Thyroid gland (tissue), 4 donors: Measurements from ENCODE around the gene PRDM11.

ENCODE experiments used
- POLR2A ChIP-seq, 2 donors: fragments of 450-650 bp; IDR thresholded peaks; one replicate each; pipeline ENCODE4 v1.6.1; 2017; ENCODE audit warnings: antibody characterized with exemption in 2 of 2, mild to moderate bottlenecking in 2 of 2, moderate library complexity in 1 of 2
- TF ChIP-seq, protein P1 (sequence below), 6 experiments: fragments of 200-600 bp in 3 of 6; fragments of 450-650 bp in 3 of 6; sonication (generic) in 3 of 6; IDR thresholded peaks; one replicate each; pipeline ENCODE4 v1.5.1; 2016 to 2019; ENCODE audit warnings: antibody characterized with exemption in 6 of 6, mild to moderate bottlenecking in 2 of 6, inconsistent platforms in 1 of 6, moderate library complexity in 1 of 6

DNA sequence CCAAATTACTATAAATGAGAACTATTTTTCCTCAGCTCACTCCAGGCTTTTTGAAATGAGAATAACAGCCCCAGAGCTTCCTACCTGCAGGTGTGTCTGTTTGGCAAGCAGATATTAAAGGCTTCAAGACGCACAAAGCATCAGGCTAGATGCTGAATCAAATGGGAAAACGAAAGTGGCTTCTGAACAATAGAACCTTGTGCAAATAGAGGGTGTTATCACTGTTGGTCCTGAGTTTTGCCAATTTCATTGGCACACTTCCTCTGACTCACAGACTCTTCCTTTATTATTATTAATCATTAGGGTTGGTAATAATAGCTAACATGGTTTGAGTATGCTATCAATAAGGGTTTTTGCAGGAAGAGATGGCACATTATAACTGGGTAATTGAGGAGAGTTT lies 126.3 kb downstream of the PRDM11 start:
- TF ChIP-seq, protein P1, sequence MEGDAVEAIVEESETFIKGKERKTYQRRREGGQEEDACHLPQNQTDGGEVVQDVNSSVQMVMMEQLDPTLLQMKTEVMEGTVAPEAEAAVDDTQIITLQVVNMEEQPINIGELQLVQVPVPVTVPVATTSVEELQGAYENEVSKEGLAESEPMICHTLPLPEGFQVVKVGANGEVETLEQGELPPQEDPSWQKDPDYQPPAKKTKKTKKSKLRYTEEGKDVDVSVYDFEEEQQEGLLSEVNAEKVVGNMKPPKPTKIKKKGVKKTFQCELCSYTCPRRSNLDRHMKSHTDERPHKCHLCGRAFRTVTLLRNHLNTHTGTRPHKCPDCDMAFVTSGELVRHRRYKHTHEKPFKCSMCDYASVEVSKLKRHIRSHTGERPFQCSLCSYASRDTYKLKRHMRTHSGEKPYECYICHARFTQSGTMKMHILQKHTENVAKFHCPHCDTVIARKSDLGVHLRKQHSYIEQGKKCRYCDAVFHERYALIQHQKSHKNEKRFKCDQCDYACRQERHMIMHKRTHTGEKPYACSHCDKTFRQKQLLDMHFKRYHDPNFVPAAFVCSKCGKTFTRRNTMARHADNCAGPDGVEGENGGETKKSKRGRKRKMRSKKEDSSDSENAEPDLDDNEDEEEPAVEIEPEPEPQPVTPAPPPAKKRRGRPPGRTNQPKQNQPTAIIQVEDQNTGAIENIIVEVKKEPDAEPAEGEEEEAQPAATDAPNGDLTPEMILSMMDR (IDR thresholded peaks at IDR 0.05), result no peak
- no peak for TF ChIP-seq POLR2A (IDR thresholded peaks at IDR 0.05)
